IMR-90 (cell line): ENCODE data around the gene CIC. TPM values are rescaled to one million over a fixed set of nuclear protein-coding genes. Genes with fewer than 3 reads are reported as not detected.

Experiments
- ATAC-seq: fragments of 200-7000 bp; cut with Tn5 transposase; 2 replicates; pipeline ENCODE4 v1.9.1; 2020; ENCODE audit warnings: low read depth, mild to moderate bottlenecking, moderate library complexity
- BruUV-seq: library from RNA; stranded (reverse); fragments of 400-500 nt; replicated peaks from 2 replicates; lab custom pipeline; 2021; lab: Mats Ljungman, UMichigan
- CTCF ChIA-PET: fragments of 300-600 bp; formaldehyde crosslinking; extraction: SDS; loops from one replicate; lab custom pipeline; 2021; ENCODE audit warnings: antibody characterized with exemption; lab: Yijun Ruan, JAX
- POLR2A ChIA-PET: fragments of 300-600 bp; sonication (Branson Sonifier 250); formaldehyde crosslinking; loops from one replicate; lab custom pipeline; 2022; ENCODE audit warnings: antibody characterized with exemption; ENCODE audit not compliant: unreplicated experiment; lab: Charles Lee
- DNase-seq: peaks from one replicate; pipeline ENCODE4 v3.0.0; 2013
- H2AFZ ChIP-seq: replicated peaks from 2 replicates; pipeline ENCODE3; 2013; ENCODE audit warnings: low read length, mild to moderate bottlenecking; ENCODE audit not compliant: poor library complexity
- H2AK5ac ChIP-seq: 2 replicates; pipeline ENCODE4 v1.6.1; 2013; ENCODE audit warnings: low read depth, low read length, inconsistent platforms
- H2AK9ac ChIP-seq: replicated peaks from 2 replicates; pipeline ENCODE3; 2013; ENCODE audit warnings: mild to moderate bottlenecking, low read depth, low read length, moderate library complexity; ENCODE audit not compliant: poor library complexity
- H2BK120ac ChIP-seq: 2 replicates; pipeline ENCODE4 v1.6.1; 2013; ENCODE audit warnings: low read depth, low read length, inconsistent platforms
- H2BK15ac ChIP-seq: 3 replicates; pipeline ENCODE4 v1.6.1; 2013; ENCODE audit warnings: low read depth, low read length, inconsistent platforms
- H2BK20ac ChIP-seq: 2 replicates; pipeline ENCODE4 v1.6.1; 2013; ENCODE audit warnings: low read depth, mild to moderate bottlenecking, inconsistent platforms, low read length, moderate library complexity
- H2BK5ac ChIP-seq: 2 replicates; pipeline ENCODE4 v1.6.1; 2013; ENCODE audit warnings: mild to moderate bottlenecking, low read depth, low read length, inconsistent platforms; ENCODE audit not compliant: poor library complexity, severe bottlenecking
- H3K14ac ChIP-seq: replicated peaks from 2 replicates; pipeline ENCODE4 v1.6.1; 2013; ENCODE audit warnings: low read depth, low read length, inconsistent platforms
- H3K18ac ChIP-seq: 2 replicates; pipeline ENCODE4 v1.6.1; 2013; ENCODE audit warnings: low read depth, low read length, control low read depth
- H3K23ac ChIP-seq: 2 replicates; pipeline ENCODE4 v1.6.1; 2013; ENCODE audit warnings: low read depth, low read length, inconsistent platforms
- H3K27ac ChIP-seq: 2 replicates; pipeline ENCODE4 v1.5.1; 2013; ENCODE audit warnings: mild to moderate bottlenecking, control low read depth, low read length; ENCODE audit not compliant: insufficient read depth
- H3K27me3 ChIP-seq: 2 replicates; pipeline ENCODE4 v1.6.1; 2013; ENCODE audit warnings: low read length; ENCODE audit not compliant: control insufficient read depth, insufficient read depth
- H3K36me3 ChIP-seq: 2 replicates; pipeline ENCODE4 v1.6.1; 2013; ENCODE audit warnings: low read length, mixed read lengths; ENCODE audit not compliant: control insufficient read depth, insufficient read depth
- H3K4ac ChIP-seq: 2 replicates; pipeline ENCODE4 v1.6.1; 2013; ENCODE audit warnings: low read depth, low read length, inconsistent platforms
- H3K4me1 ChIP-seq: 2 replicates; pipeline ENCODE4 v1.6.1; 2013; ENCODE audit warnings: low read length, mixed read lengths; ENCODE audit not compliant: control insufficient read depth, insufficient read depth
- H3K4me2 ChIP-seq: 2 replicates; pipeline ENCODE4 v1.6.1; 2013; ENCODE audit warnings: low read depth, mild to moderate bottlenecking, control low read depth, low read length, moderate library complexity
- H3K4me3 ChIP-seq: 2 replicates; pipeline ENCODE4 v1.5.1; 2013; ENCODE audit warnings: low read depth, mild to moderate bottlenecking, control low read depth, low read length, moderate library complexity; ENCODE audit not compliant: insufficient read depth
- H3K56ac ChIP-seq: 2 replicates; pipeline ENCODE4 v1.6.1; 2013; ENCODE audit warnings: low read length, inconsistent platforms; ENCODE audit not compliant: insufficient read depth; ENCODE audit errors: extremely low read depth
- H3K79me1 ChIP-seq, 2 experiments: 2 replicates each; pipeline ENCODE4 v1.6.1; 2013; ENCODE audit warnings: low read length in 2 of 2, inconsistent platforms in 1 of 2, low read depth in 1 of 2
- H3K9ac ChIP-seq: 2 replicates; pipeline ENCODE4 v1.6.1; 2013; ENCODE audit warnings: low read depth, low read length, control low read depth
- H3K9me1 ChIP-seq: 2 replicates; pipeline ENCODE4 v1.6.1; 2013; ENCODE audit warnings: low read length, inconsistent platforms; ENCODE audit not compliant: insufficient read depth
- H3K9me3 ChIP-seq: 2 replicates; pipeline ENCODE4 v1.6.1; 2013; ENCODE audit warnings: low read length; ENCODE audit not compliant: control insufficient read depth, insufficient read depth
- H4K20me1 ChIP-seq: 2 replicates; pipeline ENCODE4 v1.6.1; 2013; ENCODE audit warnings: low read length, inconsistent platforms; ENCODE audit not compliant: insufficient read depth
- H4K5ac ChIP-seq: 2 replicates; pipeline ENCODE4 v1.6.1; 2013; ENCODE audit warnings: mild to moderate bottlenecking, low read depth, low read length, control low read depth
- H4K8ac ChIP-seq, 2 experiments: 2 replicates each; pipeline ENCODE4 v1.6.1; 2013; ENCODE audit warnings: low read depth in 2 of 2, low read length in 2 of 2, control low read depth in 1 of 2, inconsistent platforms in 1 of 2
- H4K91ac ChIP-seq: 2 replicates; pipeline ENCODE4 v1.6.1; 2013; ENCODE audit warnings: low read depth, low read length, inconsistent platforms; ENCODE audit not compliant: insufficient read depth
- BHLHE40 ChIP-seq: fragments of 150-350 bp; IDR thresholded peaks from 2 replicates; pipeline ENCODE4 v1.6.1; 2016; ENCODE audit warnings: mild to moderate bottlenecking, low read depth, low read length
- CEBPB ChIP-seq: IDR thresholded peaks from 2 replicates; pipeline ENCODE4 v1.6.1; 2012; ENCODE audit warnings: low read depth, low read length, improper control_type of control experiment
- CHD1 ChIP-seq: IDR thresholded peaks from 2 replicates; pipeline ENCODE4 v1.6.1; 2012; ENCODE audit warnings: low read depth, low read length, improper control_type of control experiment
- CTCF ChIP-seq: conservative IDR thresholded peaks from 2 replicates; pipeline ENCODE4 v1.5.1; 2012; ENCODE audit warnings: mild to moderate bottlenecking, low read depth, low read length, improper control_type of control experiment
- ELK1 ChIP-seq: fragments of 150-350 bp; IDR thresholded peaks from 2 replicates; pipeline ENCODE4 v1.6.1; 2016; ENCODE audit warnings: low read depth, mild to moderate bottlenecking, low read length, moderate library complexity, borderline replicate concordance
- FOS ChIP-seq: fragments of 150-350 bp; IDR thresholded peaks from 2 replicates; pipeline ENCODE4 v1.6.1; 2016; ENCODE audit warnings: low read depth, low read length
- MAZ ChIP-seq: IDR thresholded peaks from 2 replicates; pipeline ENCODE4 v1.6.1; 2012; ENCODE audit warnings: low read depth, mild to moderate bottlenecking, low read length, improper control_type of control experiment, moderate library complexity, borderline replicate concordance
- MXI1 ChIP-seq: IDR thresholded peaks from 2 replicates; pipeline ENCODE4 v1.6.1; 2012; ENCODE audit warnings: low read depth, mild to moderate bottlenecking, low read length, moderate library complexity, borderline replicate concordance
- RCOR1 ChIP-seq: IDR thresholded peaks from 2 replicates; pipeline ENCODE4 v1.6.1; 2012; ENCODE audit warnings: mild to moderate bottlenecking, low read length, improper control_type of control experiment; ENCODE audit not compliant: insufficient replicate concordance
- RFX5 ChIP-seq: IDR thresholded peaks from 2 replicates; pipeline ENCODE4 v1.8.0; 2012; ENCODE audit warnings: low read depth, mild to moderate bottlenecking, low read length, moderate library complexity
- SMC3 ChIP-seq: fragments of 150-350 bp; IDR thresholded peaks from 2 replicates; pipeline ENCODE4 v1.6.1; 2016; ENCODE audit warnings: low read depth, mild to moderate bottlenecking, antibody characterized with exemption, low read length, moderate library complexity
- USF2 ChIP-seq: fragments of 150-350 bp; IDR thresholded peaks from 2 replicates; pipeline ENCODE4 v1.6.1; 2017; ENCODE audit warnings: mild to moderate bottlenecking, antibody characterized with exemption, low read length, low read depth
- WGBS, 2 experiments: methylation state at CpG; one replicate each; pipeline versions ENCODE4 v1.1.5 to v1.1.7; 2013; ENCODE audit warnings: missing lambda C conversion rate in 2 of 2; ENCODE audit not compliant: insufficient read length in 1 of 2; ENCODE audit errors: extremely low coverage in 2 of 2; 5-methylcytosine and 5-hydroxymethylcytosine counted together
- dilution Hi-C: fragments of 300-500 bp; cut with HindIII; formaldehyde crosslinking; loops from one replicate; pipeline ENCODE4 v1.14.3; 2018; ENCODE audit warnings: low sequenced_read_pairs; ENCODE audit not compliant: unreplicated experiment
- in situ Hi-C: fragments of 300-500 bp; cut with MboI; formaldehyde crosslinking; loops from 3 replicates; pipeline ENCODE4 v1.14.3; 2019; ENCODE audit warnings: low sequenced_read_pairs, inconsistent platforms, mixed read lengths
- intact Hi-C: fragments of 100-400 bp; cut with micrococcal nuclease; formaldehyde crosslinking; loops from 2 replicates; pipeline ENCODE4 v1.10.0; 2022
- polyA plus RNA-seq, 3 experiments: library from polyadenylated mRNA; depleted of rRNA; stranded (reverse); fragments of >200 nt; gene quantifications; 2 replicates each; pipeline ENCODE4 v1.2.3, GENCODE V29; 2012; ENCODE audit warnings: low replicate concordance in 1 of 3
- total RNA-seq: library from RNA; depleted of rRNA; stranded (reverse); fragments of >200 nt; gene quantifications from 2 replicates; pipeline ENCODE4 v1.2.3, GENCODE V29; 2012

Gene CIC
- total and polyA plus RNA-seq, 2 of the 4 experiments (the other 2 are of a cell fraction), result 1.8 to 23.2 TPM

- TF ChIP-seq RCOR1, result no peak
These were observed 45.0 kb downstream of the CIC start (continued) for GRCh38 chr19:42313840-42314755.

GRCh38 chr19:42315024-42315423 is 46.0 kb downstream of the CIC start:
- Histone ChIP-seq H3K23ac (no peak overlapping the region), H2BK15ac (no peak overlapping the region), H3K27me3 (peaks cover 26% of the 10 kb centered on the region), H3K4me2 (no peak overlapping the region), H4K5ac (no peak overlapping the region), H3K4me3 (no peak overlapping the region), H3K4me1 (peaks cover 3% of the 10 kb centered on the region), H3K79me1 (no peaks in the 10 kb centered on the region), H3K27ac (no peak overlapping the region), H2AFZ (no peak overlapping the region), H3K9me1 (peaks cover 10% of the 10 kb centered on the region), H3K4ac (no peak overlapping the region), H2AK5ac (no peak overlapping the region), H3K18ac (no peak overlapping the region), H3K14ac (no peak overlapping the region), H4K20me1 (no peaks in the 10 kb centered on the region; the same call in 1 of the 2 replicates), H2BK20ac (no peak overlapping the region), H3K36me3 (no peaks in the 10 kb centered on the region), H3K9me3 (no peaks in the 10 kb centered on the region), H4K91ac (no peak overlapping the region), H2BK5ac (no peak overlapping the region), H3K56ac (no peak overlapping the region), H4K8ac (no peak overlapping the region), H3K9ac (no peak overlapping the region), H2BK120ac (no peak overlapping the region), H2AK9ac (no peak overlapping the region)
- no TSS peak for BruUV-seq
- ChIA-PET POLR2A (no interaction called here), CTCF (no interaction called here)
- DNase-seq (no peak), ATAC-seq (no peak)
- intact Hi-C loops (no loop called here), dilution Hi-C loops (no loop called here), in situ Hi-C loops (no loop called here)
- no CpG with 5 or more reads among the region's 5 CpGs for WGBS, 2 experiments
- TF ChIP-seq RFX5 (no peak), SMC3 (no peak), CHD1 (no peak), ELK1 (no peak), FOS (no peak), CTCF (no peak), BHLHE40 (no peak), RCOR1 (no peak), MAZ (no peak), USF2 (no peak), CEBPB (no peak), MXI1 (no peak)
